ENCODE measurements around the gene WIZ.

GRCh38 chr19:15372891-15373301, 76.9 kb downstream of the WIZ start:
- no peak for TF ChIP-seq CTCF (conservative IDR thresholded peaks at IDR 0.05; ENCODE audit: low read depth, low read length)
- TF ChIP-seq POLR2A (IDR thresholded peaks at IDR 0.05; ENCODE audit: low read depth, low read length) = no peak
- no peak for TF ChIP-seq CEBPB (IDR thresholded peaks at IDR 0.05; ENCODE audit: low read depth, low read length)
- no peak for TF ChIP-seq USF2 (IDR thresholded peaks at IDR 0.05; ENCODE audit: low read depth, low read length)
- no peak for TF ChIP-seq ELK1 (IDR thresholded peaks at IDR 0.05; ENCODE audit: borderline replicate concordance, low read depth, low read length)
- no peak for TF ChIP-seq SMC3 (IDR thresholded peaks at IDR 0.05; ENCODE audit: low read depth, low read length)
- no peak for TF ChIP-seq RAD21 (IDR thresholded peaks at IDR 0.05; ENCODE audit: low read length)
- no peak for TF ChIP-seq RFX5 (IDR thresholded peaks at IDR 0.05; ENCODE audit: low read depth, low read length)
- TF ChIP-seq BHLHE40 (IDR thresholded peaks at IDR 0.05; ENCODE audit: low read depth, low read length) = no peak
- no peak for TF ChIP-seq MAZ (IDR thresholded peaks at IDR 0.05; ENCODE audit: borderline replicate concordance, low read depth, low read length)

Data from IMR-90 (cell line).